ENCODE measurements around the gene CFL1. TPM values are rescaled to one million over a fixed set of nuclear protein-coding genes. Genes with fewer than 3 reads are reported as not detected.
"Not testable (repeated sequence)": the region's sequence is repeated elsewhere in the genome, so short reads cannot be mapped to it uniquely, and the experiment has no call there.

The CFL1 gene
- total RNA-seq, 2 experiments from 2014 or later = 1,043 to 1,085 TPM

GRCh38 chr11:65896034-65896999 lies 38.3 kb upstream of the CFL1 start:
- no peaks in the 10 kb centered on the region for H3K27me3 Mint-ChIP-seq (ENCODE audit: low read depth)
- peak; percentile 56 for DNase-seq
- no peaks in the 10 kb centered on the region for H3K9me3 Mint-ChIP-seq
- CTCF ChIA-PET = interaction anchor here (0.8 to 6.8 kb wide), 6 partner anchors 7 to 126 kb away, joined by 3 to 52 read pairs (median 4); partner anchors contain the start of genes CCDC85B, FIBP and MUS81
- H3K4me3 Mint-ChIP-seq = no peak overlapping the region
- intact Hi-C loops (cut with micrococcal nuclease) = loop anchor here (10.0 kb wide), 1 partner anchor 238 kb away; no protein-coding TSS in a partner anchor
- peak overlapping the region; percentile 42 for H3K27ac Mint-ChIP-seq
- peaks cover 63% of the 10 kb centered on the region for H3K4me1 Mint-ChIP-seq (ENCODE audit: low read depth)
- peaks cover 35% of the 10 kb centered on the region for H3K36me3 Mint-ChIP-seq (ENCODE audit: low read depth)

DNA sequence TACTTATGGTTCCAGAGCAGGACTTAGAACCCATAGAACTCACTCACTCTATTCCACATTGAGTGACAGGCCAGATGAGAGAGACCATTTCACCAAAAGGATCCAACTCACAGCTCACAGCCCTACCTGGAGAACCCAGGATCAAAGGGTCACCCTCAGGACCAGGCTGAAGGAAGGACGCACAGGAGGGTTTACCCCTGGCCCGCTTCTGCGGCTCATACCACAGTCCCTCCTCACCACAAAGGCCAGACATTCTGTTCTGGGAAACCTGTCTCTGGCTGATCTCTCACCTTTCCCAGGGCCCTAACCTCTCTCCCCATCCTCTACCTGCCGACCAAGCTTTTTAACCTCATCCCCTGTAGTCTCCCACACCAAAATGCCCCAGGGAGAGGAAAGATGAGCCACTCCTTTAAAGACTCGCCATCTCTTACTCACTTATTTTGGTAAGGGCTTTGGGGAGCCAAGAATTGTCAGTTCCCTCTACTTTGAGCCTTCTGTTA lies 37.6 kb upstream of the CFL1 start:
- H3K27me3 Mint-ChIP-seq (ENCODE audit: low read depth) = no peaks in the 10 kb centered on the region
- intact Hi-C loops (cut with micrococcal nuclease) = loop anchor here (10.0 kb wide), 1 partner anchor 239 kb away; no protein-coding TSS in a partner anchor
- no peaks in the 10 kb centered on the region for H3K9me3 Mint-ChIP-seq
- H3K27ac Mint-ChIP-seq = peak overlapping the region; percentile 42
- H3K4me3 Mint-ChIP-seq = no peak overlapping the region
- CTCF ChIA-PET = interaction anchor here (6.8 kb wide), 1 partner anchor 11 kb away, joined by 52 read pairs; no protein-coding TSS in a partner anchor
- peaks cover 61% of the 10 kb centered on the region for H3K4me1 Mint-ChIP-seq (ENCODE audit: low read depth)
- peaks cover 35% of the 10 kb centered on the region for H3K36me3 Mint-ChIP-seq (ENCODE audit: low read depth)
- DNase-seq = no peak

GRCh38 chr11:65894034-65894591 lies 36.1 kb upstream of the CFL1 start:
- Mint-ChIP-seq H3K27me3 (ENCODE audit: low read depth) (no peaks in the 10 kb centered on the region), H3K36me3 (ENCODE audit: low read depth) (peaks cover 35% of the 10 kb centered on the region), H3K4me3 (peak overlapping the region; percentile 74), H3K4me1 (ENCODE audit: low read depth) (peaks cover 73% of the 10 kb centered on the region), H3K27ac (peak overlapping the region; percentile 83), H3K9me3 (no peaks in the 10 kb centered on the region)
- intact Hi-C loops (cut with micrococcal nuclease) = loop anchor here (5.0 to 10.0 kb wide), 3 partner anchors 158 to 241 kb away; partner anchors contain the start of genes PACS1 and SF3B2
- DNase-seq = peak; percentile 53
- CTCF ChIA-PET = interaction anchor here (0.7 to 14.7 kb wide), 6 partner anchors 9 to 388 kb away, joined by 3 to 178 read pairs (median 30); partner anchors contain the start of genes CFL1 and MUS81

GRCh38 chr11:65892661-65893317 lies 34.8 kb upstream of the CFL1 start:
- H3K36me3 Mint-ChIP-seq (ENCODE audit: low read depth) = peaks cover 33% of the 10 kb centered on the region
- no peak for DNase-seq
- intact Hi-C loops (cut with micrococcal nuclease) = loop anchor here (5.0 to 10.0 kb wide), 3 partner anchors 160 to 242 kb away; partner anchors contain the start of genes PACS1 and SF3B2
- peaks cover 73% of the 10 kb centered on the region for H3K4me1 Mint-ChIP-seq (ENCODE audit: low read depth)
- no peaks in the 10 kb centered on the region for H3K9me3 Mint-ChIP-seq
- H3K27me3 Mint-ChIP-seq (ENCODE audit: low read depth) = no peaks in the 10 kb centered on the region
- H3K27ac Mint-ChIP-seq = peak overlapping the region; percentile 83
- H3K4me3 Mint-ChIP-seq = peak overlapping the region; percentile 79
- CTCF ChIA-PET = interaction anchor here (0.7 to 14.7 kb wide), 9 partner anchors 8 to 187 kb away, joined by 3 to 178 read pairs (median 4); partner anchors contain the start of genes CFL1, FOSL1 and MUS81

GRCh38 chr11:65892137-65892540 lies 34.2 kb upstream of the CFL1 start:
- not testable (repeated sequence) for H3K9me3 Mint-ChIP-seq; H3K27me3 Mint-ChIP-seq (ENCODE audit: low read depth)
- peak; percentile 48 for DNase-seq
- CTCF ChIA-PET = interaction anchor here (0.7 to 14.7 kb wide), 8 partner anchors 7 to 186 kb away, joined by 3 to 178 read pairs (median 4); partner anchors contain the start of genes CFL1, FOSL1 and MUS81
- intact Hi-C loops (cut with micrococcal nuclease) = loop anchor here (5.0 to 10.0 kb wide), 3 partner anchors 160 to 243 kb away; partner anchors contain the start of genes PACS1 and SF3B2
- Mint-ChIP-seq H3K4me3 (peak overlapping the region; percentile 79), H3K27ac (peak overlapping the region; percentile 83), H3K4me1 (ENCODE audit: low read depth) (peaks cover 73% of the 10 kb centered on the region), H3K36me3 (ENCODE audit: low read depth) (peaks cover 31% of the 10 kb centered on the region)

GRCh38 chr11:65891219-65892136 lies 33.5 kb upstream of the CFL1 start:
- Mint-ChIP-seq H3K4me1 (ENCODE audit: low read depth) (peaks cover 73% of the 10 kb centered on the region), H3K4me3 (peak overlapping the region; percentile 79), H3K36me3 (ENCODE audit: low read depth) (peaks cover 33% of the 10 kb centered on the region), H3K27me3 (ENCODE audit: low read depth) (no peaks in the 10 kb centered on the region), H3K27ac (peak overlapping the region; percentile 83), H3K9me3 (no peaks in the 10 kb centered on the region)
- intact Hi-C loops (cut with micrococcal nuclease) = loop anchor here (2.0 to 10.0 kb wide), 4 partner anchors 161 to 377 kb away; partner anchors contain the start of genes PACS1, RAB1B and SF3B2
- CTCF ChIA-PET = interaction anchor here (0.6 to 14.7 kb wide), 20 partner anchors 6 to 185 kb away, joined by 3 to 178 read pairs (median 5); partner anchors contain the start of genes CFL1, FOSL1 and MUS81
- peak; percentile 40 for DNase-seq

DNA sequence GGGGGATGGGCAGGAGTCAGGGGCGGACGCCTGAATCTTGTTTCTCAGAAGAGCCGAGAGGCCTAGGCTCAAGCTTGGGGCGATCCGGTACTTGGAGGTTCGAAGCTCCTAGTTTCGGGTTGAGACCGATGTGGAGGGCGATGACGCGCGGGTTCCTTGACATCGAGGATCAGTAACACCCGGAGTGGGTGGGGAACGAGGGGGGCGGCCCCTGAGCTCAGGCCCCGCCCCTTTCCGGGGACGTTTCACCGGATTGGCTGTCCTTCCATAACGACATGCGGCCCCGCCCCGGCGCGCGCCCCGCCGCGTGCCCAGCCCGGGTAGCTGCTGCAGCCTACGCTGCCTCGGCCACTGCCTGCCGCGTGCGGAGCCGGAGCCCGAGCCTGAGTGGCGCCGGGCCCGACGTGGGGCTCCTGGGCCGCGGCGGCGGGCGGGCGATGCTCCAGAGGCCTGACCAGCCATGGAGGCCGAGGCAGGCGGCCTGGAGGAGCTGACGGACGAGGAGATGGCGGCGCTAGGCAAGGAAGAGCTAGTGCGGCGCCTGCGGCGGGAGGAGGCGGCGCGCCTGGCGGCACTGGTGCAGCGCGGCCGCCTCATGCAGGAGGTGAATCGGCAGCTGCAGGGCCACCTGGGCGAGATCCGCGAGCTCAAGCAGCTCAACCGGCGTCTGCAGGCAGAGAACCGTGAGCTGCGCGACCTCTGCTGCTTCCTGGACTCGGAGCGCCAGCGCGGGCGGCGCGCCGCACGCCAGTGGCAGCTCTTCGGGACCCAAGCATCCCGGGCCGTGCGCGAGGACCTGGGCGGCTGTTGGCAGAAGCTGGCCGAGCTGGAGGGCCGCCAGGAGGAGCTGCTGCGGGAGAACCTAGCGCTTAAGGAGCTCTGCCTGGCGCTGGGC lies 32.6 kb upstream of the CFL1 start, which contains the start of gene CCDC85B:
Gene CCDC85B, plus strand, starts transcription at position 350 of the 895 bp plus-strand sequence. Its CDS starts 111 bp downstream, at position 461.
- Mint-ChIP-seq H3K27me3 (ENCODE audit: low read depth) (no peaks in the 10 kb centered on the region), H3K27ac (peak within 1 kb of the TSS; percentile 95), H3K36me3 (ENCODE audit: low read depth) (peaks cover 29% of the 10 kb centered on the region), H3K4me1 (ENCODE audit: low read depth) (peaks cover 66% of the 10 kb centered on the region), H3K9me3 (no peaks in the 10 kb centered on the region), H3K4me3 (peak within 1 kb of the TSS; percentile 97)
- CTCF ChIA-PET = interaction anchor here (0.6 to 14.7 kb wide), 21 partner anchors 7 to 245 kb away, joined by 3 to 178 read pairs (median 5); partner anchors contain the start of genes CFL1, FOSL1 and MUS81
- intact Hi-C loops (cut with micrococcal nuclease) = loop anchor here (1.0 to 10.0 kb wide), 7 partner anchors 29 to 378 kb away; partner anchors contain the start of genes C11orf68, DRAP1, PACS1 and RAB1B
- DNase-seq = peak; percentile 99

DNA sequence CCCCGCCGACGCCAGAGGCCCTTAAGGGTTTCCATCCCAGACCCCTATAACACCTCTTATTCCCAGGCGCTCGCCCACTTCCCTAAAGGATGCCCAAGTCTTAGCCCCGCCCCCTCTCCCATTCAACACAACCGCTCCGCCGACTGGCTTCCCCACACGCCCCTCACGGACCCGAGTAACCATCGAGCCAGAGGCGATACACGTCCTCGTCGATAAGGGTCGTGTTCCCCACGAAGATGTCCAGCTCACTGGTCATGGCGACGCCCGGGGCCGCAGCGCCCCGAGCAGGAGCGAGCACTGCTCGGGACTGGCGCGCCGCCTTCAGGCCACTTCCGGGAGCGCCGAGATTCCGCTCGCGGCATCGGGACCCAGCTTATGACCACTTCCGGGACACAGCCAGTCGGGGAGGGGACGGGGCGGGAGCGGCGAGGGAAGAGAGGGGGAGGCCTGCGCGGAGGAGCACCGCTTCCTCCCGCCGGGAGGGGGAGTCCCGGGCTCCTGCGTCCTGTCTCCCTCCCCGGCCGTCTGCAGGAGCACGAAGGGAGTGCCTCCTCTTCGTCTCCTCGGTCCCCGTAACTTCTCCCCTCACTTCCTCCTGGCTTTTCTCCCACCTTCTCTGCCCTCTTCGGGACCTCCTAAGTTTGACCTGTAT lies 30.3 kb upstream of the CFL1 start, which contains the start of gene FIBP:
Gene FIBP, minus strand, starts transcription at position 309 of the 652 bp plus-strand sequence. Its CDS starts 53 bp downstream, at position 256.
- peak; percentile 99 for DNase-seq
- intact Hi-C loops (cut with micrococcal nuclease) = loop anchor here (1.0 to 2.0 kb wide), 5 partner anchors 12 to 177 kb away; partner anchors contain the start of genes AP5B1, CFL1, EFEMP2 and FOSL1
- peak within 1 kb of the TSS; percentile 97 for H3K4me3 Mint-ChIP-seq
- peak within 1 kb of the TSS; percentile 95 for H3K27ac Mint-ChIP-seq
- no peaks in the 10 kb centered on the region for H3K27me3 Mint-ChIP-seq (ENCODE audit: low read depth)
- H3K9me3 Mint-ChIP-seq = no peaks in the 10 kb centered on the region
- peaks cover 62% of the 10 kb centered on the region for H3K4me1 Mint-ChIP-seq (ENCODE audit: low read depth)
- CTCF ChIA-PET = interaction anchor here (0.7 to 14.7 kb wide), 25 partner anchors 9 to 223 kb away, joined by 3 to 178 read pairs (median 5); partner anchors contain the start of genes CFL1, EFEMP2, FOSL1 and MUS81
- H3K36me3 Mint-ChIP-seq (ENCODE audit: low read depth) = peaks cover 37% of the 10 kb centered on the region

- Mint-ChIP-seq H3K36me3 (ENCODE audit: low read depth) (peaks cover 39% of the 10 kb centered on the region), H3K9me3 (no peaks in the 10 kb centered on the region), H3K27me3 (ENCODE audit: low read depth) (no peaks in the 10 kb centered on the region), H3K27ac (peak overlapping the region; percentile 95), H3K4me3 (peak overlapping the region; percentile 97), H3K4me1 (ENCODE audit: low read depth) (peaks cover 57% of the 10 kb centered on the region)
- intact Hi-C loops (cut with micrococcal nuclease) = loop anchor here (1.0 to 2.0 kb wide), 5 partner anchors 13 to 177 kb away; partner anchors contain the start of genes AP5B1, CFL1, EFEMP2 and FOSL1
- CTCF ChIA-PET = interaction anchor here (0.6 to 14.7 kb wide), 29 partner anchors 9 to 222 kb away, joined by 3 to 178 read pairs (median 5); partner anchors contain the start of genes BANF1, CFL1, EFEMP2 and EIF1AD
- DNase-seq = peak; percentile 50
Measured at GRCh38 chr11:65887723-65888162, 29.8 kb upstream of the CFL1 start.

Data from activated naive CD4-positive, alpha-beta T cell treated with anti-CD3 and anti-CD28 coated beads for 36 hours (primary cell).